HT-29 (cell line): Measurements from ENCODE around the gene HECTD4. TPM values are rescaled to one million over a fixed set of nuclear protein-coding genes. Genes with fewer than 3 reads are reported as not detected.
"Not testable (repeated sequence)": the region's sequence is repeated elsewhere in the genome, so short reads cannot be mapped to it uniquely, and the experiment has no call there.

Source experiments
- DNase-seq: peaks from one replicate; pipeline ENCODE4 v3.0.0-alpha.2; 2015; ENCODE audit warnings: low spot score
- total RNA-seq: library from RNA; depleted of rRNA; stranded (reverse); fragments of >200 nt; shearing (Covaris generic); gene quantifications from 2 replicates; pipeline ENCODE4 v1.2.3, GENCODE V29; 2014; rRNA removed

The HECTD4 gene
- total RNA-seq = 13.1 and 22.3 TPM in 2 replicates

GRCh38 chr12:112381883-112382796 lies at the start of gene HECTD4:
Gene HECTD4 (minus strand): TSS chr12:112382431. CDS start chr12:112382128, 303 bp downstream.
- DNase-seq = peak; percentile 92

GRCh38 chr12:112431965-112432364 lies 49.7 kb upstream of the HECTD4 start:
- no peak for DNase-seq

GRCh38 chr12:112430929-112431328 lies 48.7 kb upstream of the HECTD4 start:
- DNase-seq = no peak

GRCh38 chr12:112427760-112428159 lies 45.5 kb upstream of the HECTD4 start:
- DNase-seq = no peak

- DNase-seq = no peak
Observed at GRCh38 chr12:112425582-112426382, 43.6 kb upstream of the HECTD4 start.

GRCh38 chr12:112424126-112424525 lies 41.9 kb upstream of the HECTD4 start:
- DNase-seq = no peak

GRCh38 chr12:112422531-112422930 lies 40.3 kb upstream of the HECTD4 start:
- DNase-seq = no peak

- DNase-seq = no peak
Observed at GRCh38 chr12:112421363-112421762, 39.1 kb upstream of the HECTD4 start.

GRCh38 chr12:112420740-112421139 lies 38.5 kb upstream of the HECTD4 start:
- no peak for DNase-seq

GRCh38 chr12:112419297-112420133 lies 37.3 kb upstream of the HECTD4 start:
- DNase-seq = peak; percentile 76

GRCh38 chr12:112418608-112419296 lies 36.5 kb upstream of the HECTD4 start, which contains the start of gene PTPN11:
Gene PTPN11 (plus strand): TSS chr12:112418947. CDS start chr12:112419112, 165 bp downstream.
- peak; percentile 77 for DNase-seq

- DNase-seq = no peak
Observed at GRCh38 chr12:112418273-112418607, 36.0 kb upstream of the HECTD4 start.

- DNase-seq = not testable (repeated sequence)
Observed at GRCh38 chr12:112415457-112415856, 33.2 kb upstream of the HECTD4 start.

GRCh38 chr12:112413855-112414625 lies 31.8 kb upstream of the HECTD4 start:
- DNase-seq = no peak

- DNase-seq = no peak
Observed at GRCh38 chr12:112409906-112410244, 27.6 kb upstream of the HECTD4 start.

GRCh38 chr12:112409064-112409905 lies 27.1 kb upstream of the HECTD4 start, which contains the start of gene RPL6:
Gene RPL6 (minus strand): TSS chr12:112409605. CDS start chr12:112408656, 949 bp downstream.
- DNase-seq = peak; percentile 92

GRCh38 chr12:112408621-112409020 lies 26.4 kb upstream of the HECTD4 start:
- no peak for DNase-seq

GRCh38 chr12:112407683-112408082 lies 25.5 kb upstream of the HECTD4 start:
- not testable (repeated sequence) for DNase-seq
